ENCODE measurements around the gene PLEKHG7.

- TF ChIP-seq CTCF (conservative IDR thresholded peaks at IDR 0.05), result no peak
- TF ChIP-seq ZFX (IDR thresholded peaks at IDR 0.05), result no peak
Measured at GRCh38 chr12:92802906-92803305, 100.1 kb downstream of the PLEKHG7 start.
